CD4-positive, CD25-positive, alpha-beta regulatory T cell (primary cell): ENCODE data around the gene EFNB3. TPM values are rescaled to one million over a fixed set of nuclear protein-coding genes. Genes with fewer than 3 reads are reported as not detected.

ENCODE experiments used
- ATAC-seq, 2 donors: fragments of 150-1000 bp; cut with Tn5 transposase; one replicate each; pipeline ENCODE4 v1.10.0; 2021; ENCODE audit warnings: low read depth in 2 of 2, moderate number of reproducible peaks in 2 of 2, moderate library complexity in 1 of 2
- DNase-seq, 3 donors: peaks; one replicate each; pipeline versions ENCODE4 v3.0.0 to v3.0.0-alpha.2; 2012 to 2022; ENCODE audit warnings: mixed read lengths in 1 of 3
- H3K27ac ChIP-seq: one replicate; pipeline ENCODE4 v1.7.0; 2013; ENCODE audit warnings: mild to moderate bottlenecking, low read length; ENCODE audit not compliant: insufficient read depth, poor library complexity, severe bottlenecking
- H3K27me3 ChIP-seq: one replicate; pipeline ENCODE4 v1.7.0; 2013; ENCODE audit warnings: low read length; ENCODE audit not compliant: control insufficient read depth, insufficient read depth
- H3K36me3 ChIP-seq: one replicate; pipeline ENCODE4 v1.7.0; 2013; ENCODE audit warnings: mild to moderate bottlenecking, low read length, moderate library complexity; ENCODE audit not compliant: control insufficient read depth, insufficient read depth
- H3K4me1 ChIP-seq: 2 replicates; pipeline ENCODE4 v1.7.0; 2013; ENCODE audit warnings: mild to moderate bottlenecking, low read length; ENCODE audit not compliant: insufficient read depth, control insufficient read depth, poor library complexity, severe bottlenecking
- H3K4me3 ChIP-seq: one replicate; pipeline ENCODE4 v1.7.0; 2013; ENCODE audit warnings: low read depth, mild to moderate bottlenecking, low read length, moderate library complexity
- H3K9me3 ChIP-seq, 2 experiments: 1 replicate in 1 of 2; 2 replicates in 1 of 2; pipeline ENCODE4 v1.7.0; 2013; ENCODE audit warnings: low read length in 2 of 2, mild to moderate bottlenecking in 1 of 2, moderate library complexity in 1 of 2; ENCODE audit not compliant: control insufficient read depth in 2 of 2
- H3K27ac Mint-ChIP-seq, 3 donors: one replicate each; pipeline ENCODE4 v1.8.0; 2020 to 2022; ENCODE audit warnings: mild to moderate bottlenecking in 3 of 3, mixed read lengths in 3 of 3, moderate library complexity in 2 of 3
- H3K27me3 Mint-ChIP-seq: one replicate; pipeline ENCODE4 v1.8.0; 2022; ENCODE audit warnings: mild to moderate bottlenecking, mixed read lengths
- H3K36me3 Mint-ChIP-seq: one replicate; pipeline ENCODE4 v1.8.0; 2020; ENCODE audit warnings: mixed read lengths
- H3K4me1 Mint-ChIP-seq, 4 donors: one replicate each; pipeline ENCODE4 v1.8.0; 2020 to 2022; ENCODE audit warnings: mixed read lengths in 4 of 4, mild to moderate bottlenecking in 1 of 4
- H3K4me3 Mint-ChIP-seq, 4 donors: one replicate each; pipeline ENCODE4 v1.8.0; 2020 to 2022; ENCODE audit warnings: mild to moderate bottlenecking in 4 of 4, mixed read lengths in 4 of 4, moderate library complexity in 3 of 4
- H3K9me3 Mint-ChIP-seq, 7 donors: one replicate each; pipeline ENCODE4 v1.8.0; 2020 to 2022; ENCODE audit warnings: mixed read lengths in 7 of 7, mild to moderate bottlenecking in 3 of 7, moderate library complexity in 2 of 7
- polyA plus RNA-seq, 4 donors: library from polyadenylated mRNA; unstranded; fragments of 300-500 nt; fragmentation: Illumina TruSeq; gene quantifications; one replicate each; pipeline ENCODE4 v1.2.3, GENCODE V29; 2021
- total RNA-seq: library from RNA; stranded (reverse); gene quantifications from one replicate; pipeline ENCODE4 v1.2.3, GENCODE V29; 2022

EFNB3 gene
- total and polyA plus RNA-seq, 5 donors from 2014 or later = not detected

DNA sequence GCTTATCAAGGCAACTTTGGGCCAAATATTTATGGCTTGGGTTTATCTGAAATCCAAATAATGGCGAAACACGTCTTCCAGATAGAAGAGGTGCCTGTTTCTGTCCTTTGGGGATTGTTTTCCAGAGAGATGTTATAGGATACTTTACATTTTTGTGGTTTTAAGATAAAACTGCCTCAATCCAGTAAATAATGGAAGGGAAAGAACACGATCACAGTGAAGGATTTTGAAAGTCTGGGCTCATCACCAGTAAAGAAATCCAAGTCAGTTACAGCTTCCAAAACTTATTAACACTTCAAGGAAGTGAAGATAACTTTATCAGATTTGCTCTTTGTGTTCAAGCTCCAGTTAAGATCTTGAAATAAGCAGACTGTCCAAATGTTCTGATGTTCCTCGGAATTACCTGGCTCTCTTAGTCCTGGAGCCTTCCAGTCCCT is 42.7 kb downstream of the EFNB3 start:
- ATAC-seq = no peak
- Mint-ChIP-seq H3K27ac (no peak overlapping the region), H3K4me1 (no peaks in the 10 kb centered on the region), H3K4me3 (no peak overlapping the region), H3K9me3 (peaks cover 0 to 1% (median 0%) of the 10 kb centered on the region in 7 donors), H3K27me3 (peaks cover 32% of the 10 kb centered on the region), H3K36me3 (no peaks in the 10 kb centered on the region)
- no peaks in the 10 kb centered on the region for H3K36me3 ChIP-seq
- DNase-seq = no peak
- H3K4me3 ChIP-seq = no peak overlapping the region
- H3K9me3 ChIP-seq = no peaks in the 10 kb centered on the region
- no peaks in the 10 kb centered on the region for H3K4me1 ChIP-seq
- no peak overlapping the region for H3K27ac ChIP-seq
- peaks cover 8% of the 10 kb centered on the region for H3K27me3 ChIP-seq

DNA sequence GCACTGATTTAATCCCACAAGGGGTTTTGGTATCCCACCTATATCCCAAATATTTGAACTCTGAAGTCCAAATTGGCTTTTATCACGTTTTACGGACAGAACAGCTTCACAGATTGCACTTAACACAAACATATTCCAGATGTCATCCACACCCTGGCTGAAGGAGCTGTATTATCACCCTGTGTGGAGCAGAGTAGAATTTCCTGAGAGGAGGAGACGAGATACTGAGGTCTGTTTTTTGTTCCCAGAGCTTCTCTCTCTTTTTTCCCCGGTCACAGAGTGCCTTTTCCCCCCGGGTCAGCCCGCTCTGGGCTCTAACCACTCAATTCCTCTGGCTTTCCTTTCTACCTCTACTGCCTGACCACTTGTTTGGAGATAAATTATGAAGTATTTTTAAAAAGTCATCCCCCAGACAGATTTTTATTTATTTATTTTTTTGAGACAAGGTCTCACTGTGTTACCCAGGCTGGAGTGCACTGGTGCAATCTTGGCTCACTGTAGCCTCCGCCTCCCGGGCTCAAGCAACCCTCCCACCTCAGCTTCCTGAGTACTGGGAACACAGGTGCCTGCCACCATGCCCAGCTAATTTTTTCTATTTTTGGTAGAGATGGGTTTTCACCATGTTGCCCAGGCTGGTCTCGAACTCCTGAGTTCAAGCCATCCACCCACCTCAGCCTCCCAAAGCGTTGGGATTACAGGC is 43.2 kb downstream of the EFNB3 start:
- Histone ChIP-seq H3K4me3 (no peak overlapping the region), H3K36me3 (no peaks in the 10 kb centered on the region), H3K9me3 (no peaks in the 10 kb centered on the region), H3K27ac (no peak overlapping the region), H3K27me3 (peaks cover 8% of the 10 kb centered on the region), H3K4me1 (no peaks in the 10 kb centered on the region)
- H3K27ac Mint-ChIP-seq = no peak overlapping the region
- H3K27me3 Mint-ChIP-seq = peaks cover 27% of the 10 kb centered on the region
- no peaks in the 10 kb centered on the region for H3K36me3 Mint-ChIP-seq
- no peaks in the 10 kb centered on the region for H3K4me1 Mint-ChIP-seq
- no peak overlapping the region for H3K4me3 Mint-ChIP-seq
- peaks cover 0 to 1% (median 0%) of the 10 kb centered on the region in 7 donors for H3K9me3 Mint-ChIP-seq
- ATAC-seq = no peak
- DNase-seq = no peak

DNA sequence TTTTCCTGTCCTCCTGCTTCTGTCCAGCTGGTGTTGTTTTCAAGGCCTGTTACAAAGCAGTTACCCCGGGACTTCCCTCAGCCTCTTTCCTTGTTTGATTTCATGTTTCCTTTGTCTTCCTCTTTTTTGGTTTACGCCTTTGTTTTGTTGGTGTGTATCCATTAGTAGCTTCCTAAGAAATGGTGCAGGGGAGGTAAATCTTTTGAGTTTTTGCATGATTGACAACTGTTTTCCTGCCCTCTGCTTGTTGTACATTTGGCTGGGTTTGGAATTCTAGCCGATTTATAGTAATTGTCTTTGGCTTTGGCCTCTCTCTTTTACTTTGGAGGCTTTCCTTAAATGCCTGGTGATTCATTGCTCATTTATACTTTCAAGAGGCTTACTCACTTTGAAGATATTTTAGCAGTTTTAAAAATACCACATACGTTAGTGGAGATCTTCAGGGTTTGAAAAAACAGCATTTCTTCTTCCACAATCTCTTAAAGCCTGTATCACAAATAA is 45.4 kb downstream of the EFNB3 start:
- no peak overlapping the region for H3K27ac ChIP-seq
- Mint-ChIP-seq H3K4me3 (no peak overlapping the region), H3K4me1 (no peaks in the 10 kb centered on the region), H3K9me3 (no peaks in the 10 kb centered on the region), H3K36me3 (no peaks in the 10 kb centered on the region), H3K27me3 (peaks cover 22% of the 10 kb centered on the region), H3K27ac (no peak overlapping the region)
- no peak overlapping the region for H3K4me3 ChIP-seq
- no peak for DNase-seq
- H3K4me1 ChIP-seq = no peaks in the 10 kb centered on the region
- H3K9me3 ChIP-seq = no peaks in the 10 kb centered on the region
- H3K27me3 ChIP-seq = peaks cover 6% of the 10 kb centered on the region
- no peaks in the 10 kb centered on the region for H3K36me3 ChIP-seq
- no peak for ATAC-seq

DNA sequence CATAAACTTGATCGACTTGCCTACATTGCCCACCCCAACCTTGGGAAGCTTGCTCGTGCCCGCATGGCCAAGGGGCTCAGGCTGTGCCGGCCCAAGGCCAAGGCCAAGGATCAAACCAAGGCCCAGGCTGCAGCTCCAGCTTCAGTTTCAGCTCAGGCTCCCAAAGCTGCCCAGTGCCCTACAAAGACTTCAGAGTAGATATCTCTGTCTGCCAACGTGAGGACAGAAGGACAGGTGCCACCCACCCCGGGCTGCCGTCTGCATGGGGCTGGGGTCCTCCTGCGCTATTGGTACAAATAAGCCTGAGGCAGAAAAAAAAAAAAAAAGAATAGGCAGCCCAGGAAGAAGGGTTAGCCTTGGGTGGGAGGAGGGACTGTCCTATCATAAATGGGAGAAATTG is 49.7 kb downstream of the EFNB3 start:
- Mint-ChIP-seq H3K27ac (no peak overlapping the region), H3K36me3 (no peaks in the 10 kb centered on the region), H3K27me3 (peaks cover 9% of the 10 kb centered on the region), H3K4me1 (no peaks in the 10 kb centered on the region), H3K4me3 (no peak overlapping the region), H3K9me3 (no peaks in the 10 kb centered on the region)
- no peaks in the 10 kb centered on the region for H3K9me3 ChIP-seq
- no peak for DNase-seq
- no peaks in the 10 kb centered on the region for H3K36me3 ChIP-seq
- H3K4me1 ChIP-seq = no peaks in the 10 kb centered on the region
- H3K4me3 ChIP-seq = no peak overlapping the region
- no peak overlapping the region for H3K27ac ChIP-seq
- ATAC-seq = no peak
- peaks cover 4% of the 10 kb centered on the region for H3K27me3 ChIP-seq

DNA sequence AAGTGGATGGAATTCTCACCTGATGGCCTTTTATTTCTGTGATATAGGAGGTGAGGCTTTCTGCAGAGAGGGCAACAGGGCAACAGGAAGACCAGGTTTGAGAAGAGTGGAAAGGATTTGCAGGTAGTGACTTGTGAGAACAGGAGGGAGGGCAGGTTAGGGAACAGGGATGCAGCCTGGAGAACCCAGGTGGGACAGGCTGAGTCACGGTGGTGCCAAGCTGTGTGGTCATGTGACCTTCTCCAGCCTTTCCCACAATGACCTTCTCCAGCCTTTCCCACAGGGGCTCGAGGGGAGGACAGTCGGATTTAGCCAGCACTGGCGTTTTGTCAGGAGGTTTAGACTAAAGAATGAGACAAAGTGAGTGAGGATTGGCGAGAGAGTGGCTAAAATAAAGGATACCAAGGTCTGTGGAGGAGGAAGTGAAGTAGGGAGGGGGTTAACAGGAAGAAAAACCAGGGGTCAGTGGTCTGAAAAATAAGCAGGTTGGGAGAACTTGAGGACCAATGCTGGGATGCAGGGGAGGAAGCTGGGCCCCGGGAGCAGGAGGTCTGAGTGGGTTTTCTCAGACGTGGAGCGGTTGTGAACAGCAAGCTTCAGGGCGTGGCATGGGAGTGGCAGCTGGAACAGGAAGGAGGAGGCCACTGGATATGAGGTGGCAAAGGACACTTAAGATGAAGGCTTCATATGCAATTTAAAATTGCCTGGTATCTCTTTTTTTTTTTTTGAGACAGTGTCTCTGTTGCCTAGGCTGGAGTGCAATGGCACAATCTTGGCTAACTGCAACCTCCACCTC is 50.3 kb downstream of the EFNB3 start:
- Mint-ChIP-seq H3K4me1 (no peaks in the 10 kb centered on the region), H3K4me3 (no peak overlapping the region), H3K27me3 (peaks cover 7% of the 10 kb centered on the region), H3K27ac (no peak overlapping the region), H3K36me3 (no peaks in the 10 kb centered on the region), H3K9me3 (no peaks in the 10 kb centered on the region)
- ATAC-seq (no peak), DNase-seq (no peak)
- no peaks in the 10 kb centered on the region for H3K9me3 ChIP-seq
- no peak overlapping the region for H3K4me3 ChIP-seq
- H3K4me1 ChIP-seq = no peaks in the 10 kb centered on the region
- H3K36me3 ChIP-seq = no peaks in the 10 kb centered on the region
- no peak overlapping the region for H3K27ac ChIP-seq
- H3K27me3 ChIP-seq = peaks cover 3% of the 10 kb centered on the region

DNA sequence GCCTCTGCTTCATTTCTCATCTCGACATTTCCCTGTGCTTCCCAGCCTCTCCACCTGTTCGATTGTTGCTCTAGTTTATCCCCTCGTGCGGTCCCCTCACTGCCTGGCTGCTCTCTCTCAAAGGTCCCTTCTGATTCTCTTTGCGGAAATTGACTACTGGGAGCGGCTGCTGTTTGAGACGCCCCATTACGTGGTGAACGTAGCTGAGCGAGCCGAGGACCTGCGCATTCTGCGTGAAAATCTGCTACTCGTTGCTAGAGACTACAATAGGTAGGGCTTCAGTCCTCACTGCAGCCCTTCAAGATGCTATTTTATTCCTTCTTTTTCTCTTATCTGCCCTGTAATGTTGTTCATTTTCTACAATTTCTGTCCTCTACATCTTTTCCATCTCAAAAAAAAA is 52.0 kb downstream of the EFNB3 start:
- no peak overlapping the region for H3K27ac ChIP-seq
- H3K36me3 Mint-ChIP-seq = no peaks in the 10 kb centered on the region
- no peaks in the 10 kb centered on the region for H3K36me3 ChIP-seq
- peaks cover 5% of the 10 kb centered on the region for H3K27me3 Mint-ChIP-seq
- no peak for DNase-seq
- H3K4me1 Mint-ChIP-seq = no peaks in the 10 kb centered on the region
- no peaks in the 10 kb centered on the region for H3K9me3 ChIP-seq
- no peak overlapping the region for H3K4me3 ChIP-seq
- no peaks in the 10 kb centered on the region for H3K4me1 ChIP-seq
- no peak overlapping the region for H3K4me3 Mint-ChIP-seq
- peaks cover 0 to under 1% (median 0%) of the 10 kb centered on the region in 7 donors for H3K9me3 Mint-ChIP-seq
- H3K27ac Mint-ChIP-seq = no peak overlapping the region
- ATAC-seq = no peak
- no peaks in the 10 kb centered on the region for H3K27me3 ChIP-seq
